ENCODE data around the gene WIPI1.

DNA sequence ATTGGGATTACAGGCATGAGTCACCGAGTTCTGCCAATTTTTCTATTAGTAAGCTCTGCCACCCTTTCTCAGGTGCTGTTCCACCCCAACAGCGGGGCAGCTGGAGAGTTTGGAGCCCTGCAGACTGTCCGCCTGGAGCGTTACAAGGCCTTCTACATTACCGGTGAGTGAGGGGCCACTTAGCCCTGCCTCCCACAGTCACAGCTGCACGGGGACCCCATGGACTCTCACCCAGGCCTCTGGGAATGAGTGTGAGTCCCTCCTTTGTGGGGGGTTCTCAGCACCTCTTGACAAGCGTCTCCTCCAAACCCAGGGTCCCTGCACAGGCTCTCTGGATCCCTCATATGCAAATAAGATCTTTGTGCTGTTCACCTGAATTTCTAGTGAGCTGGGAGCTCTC is 56.0 kb downstream of the WIPI1 start:
- TF ChIP-seq NFYB (CRISPR knock-in tag; conservative IDR thresholded peaks at IDR 0.05; ENCODE audit: low read depth) (no peak), ZNF263 (CRISPR knock-in tag; IDR thresholded peaks at IDR 0.05; ENCODE audit: low read depth) (no peak), ESRRA (CRISPR knock-in tag; IDR thresholded peaks at IDR 0.05; ENCODE audit: borderline replicate concordance) (no peak), ZNF232 (CRISPR knock-in tag; IDR thresholded peaks at IDR 0.05) (no peak), SMAD4 (CRISPR knock-in tag; IDR thresholded peaks at IDR 0.05) (no peak)
- TF ChIP-seq, protein P1, sequence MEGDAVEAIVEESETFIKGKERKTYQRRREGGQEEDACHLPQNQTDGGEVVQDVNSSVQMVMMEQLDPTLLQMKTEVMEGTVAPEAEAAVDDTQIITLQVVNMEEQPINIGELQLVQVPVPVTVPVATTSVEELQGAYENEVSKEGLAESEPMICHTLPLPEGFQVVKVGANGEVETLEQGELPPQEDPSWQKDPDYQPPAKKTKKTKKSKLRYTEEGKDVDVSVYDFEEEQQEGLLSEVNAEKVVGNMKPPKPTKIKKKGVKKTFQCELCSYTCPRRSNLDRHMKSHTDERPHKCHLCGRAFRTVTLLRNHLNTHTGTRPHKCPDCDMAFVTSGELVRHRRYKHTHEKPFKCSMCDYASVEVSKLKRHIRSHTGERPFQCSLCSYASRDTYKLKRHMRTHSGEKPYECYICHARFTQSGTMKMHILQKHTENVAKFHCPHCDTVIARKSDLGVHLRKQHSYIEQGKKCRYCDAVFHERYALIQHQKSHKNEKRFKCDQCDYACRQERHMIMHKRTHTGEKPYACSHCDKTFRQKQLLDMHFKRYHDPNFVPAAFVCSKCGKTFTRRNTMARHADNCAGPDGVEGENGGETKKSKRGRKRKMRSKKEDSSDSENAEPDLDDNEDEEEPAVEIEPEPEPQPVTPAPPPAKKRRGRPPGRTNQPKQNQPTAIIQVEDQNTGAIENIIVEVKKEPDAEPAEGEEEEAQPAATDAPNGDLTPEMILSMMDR (IDR thresholded peaks at IDR 0.05) = no peak
- TF ChIP-seq, protein P2, sequence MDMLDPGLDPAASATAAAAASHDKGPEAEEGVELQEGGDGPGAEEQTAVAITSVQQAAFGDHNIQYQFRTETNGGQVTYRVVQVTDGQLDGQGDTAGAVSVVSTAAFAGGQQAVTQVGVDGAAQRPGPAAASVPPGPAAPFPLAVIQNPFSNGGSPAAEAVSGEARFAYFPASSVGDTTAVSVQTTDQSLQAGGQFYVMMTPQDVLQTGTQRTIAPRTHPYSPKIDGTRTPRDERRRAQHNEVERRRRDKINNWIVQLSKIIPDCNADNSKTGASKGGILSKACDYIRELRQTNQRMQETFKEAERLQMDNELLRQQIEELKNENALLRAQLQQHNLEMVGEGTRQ (CRISPR knock-in tag; IDR thresholded peaks at IDR 0.05) = no peak

All from WTC11 (cell line).